Panc1 (cell line): ENCODE measurements around the gene SOX30.

Experiments used
- TCF7L2 ChIP-seq: IDR thresholded peaks from 2 replicates; pipeline ENCODE4 v1.6.1; 2011; ENCODE audit warnings: mild to moderate bottlenecking, low read depth, low read length, inconsistent platforms
- TF ChIP-seq, protein P1 (sequence below): fragments of 450-650 bp; IDR thresholded peaks from 2 replicates; pipeline ENCODE4 v1.5.1; 2017; ENCODE audit warnings: mild to moderate bottlenecking
- TF ChIP-seq, protein P2 (sequence below), 2 experiments: IDR thresholded peaks; 2 replicates each; pipeline ENCODE4 v1.6.1; 2011 to 2012; ENCODE audit warnings: low read depth in 2 of 2, control low read depth in 1 of 2, low read length in 1 of 2, mild to moderate bottlenecking in 1 of 2, moderate library complexity in 1 of 2; ENCODE audit not compliant: insufficient read depth in 1 of 2

DNA sequence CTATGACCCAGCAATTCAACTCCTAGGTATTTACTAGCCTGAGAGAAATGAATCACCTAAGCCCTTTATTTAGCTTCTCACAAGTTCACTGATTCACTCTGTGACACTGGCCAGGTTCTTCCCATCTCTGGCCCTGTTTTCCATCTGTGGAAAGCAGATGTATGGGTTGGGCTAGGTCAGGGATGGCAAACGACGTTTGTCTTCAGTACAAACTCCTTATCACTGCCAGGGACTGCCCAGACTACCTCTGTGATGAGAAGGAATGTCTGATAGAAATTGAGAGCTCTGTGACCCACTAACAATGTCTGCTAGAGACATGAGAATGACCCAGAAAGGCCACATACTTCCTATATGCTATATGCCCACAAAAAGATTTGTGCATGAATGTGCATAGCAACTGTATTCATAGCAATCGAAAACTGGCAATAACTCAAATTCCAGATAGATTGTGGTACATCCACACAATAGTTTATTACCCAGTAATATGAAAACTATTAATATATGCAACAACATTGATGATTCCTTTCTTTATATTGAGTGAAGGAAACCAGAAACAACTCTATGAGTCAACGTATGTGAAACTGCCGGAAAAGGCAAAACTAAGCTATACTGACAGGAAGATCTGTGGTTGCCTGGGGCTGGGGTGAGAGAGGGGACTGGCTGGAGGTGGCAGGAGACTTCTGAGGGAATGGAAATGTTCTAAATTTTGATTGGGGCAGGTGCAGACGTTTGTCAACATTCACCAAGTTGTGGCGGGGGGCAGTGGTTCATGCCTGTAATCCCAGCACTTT lies 44.7 kb downstream of the SOX30 start:
- TF ChIP-seq, protein P1, sequence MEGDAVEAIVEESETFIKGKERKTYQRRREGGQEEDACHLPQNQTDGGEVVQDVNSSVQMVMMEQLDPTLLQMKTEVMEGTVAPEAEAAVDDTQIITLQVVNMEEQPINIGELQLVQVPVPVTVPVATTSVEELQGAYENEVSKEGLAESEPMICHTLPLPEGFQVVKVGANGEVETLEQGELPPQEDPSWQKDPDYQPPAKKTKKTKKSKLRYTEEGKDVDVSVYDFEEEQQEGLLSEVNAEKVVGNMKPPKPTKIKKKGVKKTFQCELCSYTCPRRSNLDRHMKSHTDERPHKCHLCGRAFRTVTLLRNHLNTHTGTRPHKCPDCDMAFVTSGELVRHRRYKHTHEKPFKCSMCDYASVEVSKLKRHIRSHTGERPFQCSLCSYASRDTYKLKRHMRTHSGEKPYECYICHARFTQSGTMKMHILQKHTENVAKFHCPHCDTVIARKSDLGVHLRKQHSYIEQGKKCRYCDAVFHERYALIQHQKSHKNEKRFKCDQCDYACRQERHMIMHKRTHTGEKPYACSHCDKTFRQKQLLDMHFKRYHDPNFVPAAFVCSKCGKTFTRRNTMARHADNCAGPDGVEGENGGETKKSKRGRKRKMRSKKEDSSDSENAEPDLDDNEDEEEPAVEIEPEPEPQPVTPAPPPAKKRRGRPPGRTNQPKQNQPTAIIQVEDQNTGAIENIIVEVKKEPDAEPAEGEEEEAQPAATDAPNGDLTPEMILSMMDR: no peak
- TF ChIP-seq TCF7L2: no peak
- TF ChIP-seq, protein P2, sequence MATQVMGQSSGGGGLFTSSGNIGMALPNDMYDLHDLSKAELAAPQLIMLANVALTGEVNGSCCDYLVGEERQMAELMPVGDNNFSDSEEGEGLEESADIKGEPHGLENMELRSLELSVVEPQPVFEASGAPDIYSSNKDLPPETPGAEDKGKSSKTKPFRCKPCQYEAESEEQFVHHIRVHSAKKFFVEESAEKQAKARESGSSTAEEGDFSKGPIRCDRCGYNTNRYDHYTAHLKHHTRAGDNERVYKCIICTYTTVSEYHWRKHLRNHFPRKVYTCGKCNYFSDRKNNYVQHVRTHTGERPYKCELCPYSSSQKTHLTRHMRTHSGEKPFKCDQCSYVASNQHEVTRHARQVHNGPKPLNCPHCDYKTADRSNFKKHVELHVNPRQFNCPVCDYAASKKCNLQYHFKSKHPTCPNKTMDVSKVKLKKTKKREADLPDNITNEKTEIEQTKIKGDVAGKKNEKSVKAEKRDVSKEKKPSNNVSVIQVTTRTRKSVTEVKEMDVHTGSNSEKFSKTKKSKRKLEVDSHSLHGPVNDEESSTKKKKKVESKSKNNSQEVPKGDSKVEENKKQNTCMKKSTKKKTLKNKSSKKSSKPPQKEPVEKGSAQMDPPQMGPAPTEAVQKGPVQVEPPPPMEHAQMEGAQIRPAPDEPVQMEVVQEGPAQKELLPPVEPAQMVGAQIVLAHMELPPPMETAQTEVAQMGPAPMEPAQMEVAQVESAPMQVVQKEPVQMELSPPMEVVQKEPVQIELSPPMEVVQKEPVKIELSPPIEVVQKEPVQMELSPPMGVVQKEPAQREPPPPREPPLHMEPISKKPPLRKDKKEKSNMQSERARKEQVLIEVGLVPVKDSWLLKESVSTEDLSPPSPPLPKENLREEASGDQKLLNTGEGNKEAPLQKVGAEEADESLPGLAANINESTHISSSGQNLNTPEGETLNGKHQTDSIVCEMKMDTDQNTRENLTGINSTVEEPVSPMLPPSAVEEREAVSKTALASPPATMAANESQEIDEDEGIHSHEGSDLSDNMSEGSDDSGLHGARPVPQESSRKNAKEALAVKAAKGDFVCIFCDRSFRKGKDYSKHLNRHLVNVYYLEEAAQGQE (IDR thresholded peaks at IDR 0.05; ENCODE audit: insufficient read depth in 1 of 2, low read depth in 2 of 2, low read length in 1 of 2): no peak
